Kidney capillary endothelial cell (primary cell): Measurements from ENCODE around the gene DDX41.
A peak's percentile ranks its signal among the peaks of the same experiment; 100 is the strongest.
"Not testable (repeated sequence)": the region's sequence is repeated elsewhere in the genome, so short reads cannot be mapped to it uniquely, and the experiment has no call there.

ENCODE experiments used
- DNase-seq: peaks from one replicate; pipeline ENCODE4 v3.0.0-alpha.2; 2018; ENCODE audit warnings: low spot score

DDX41 gene

DNA sequence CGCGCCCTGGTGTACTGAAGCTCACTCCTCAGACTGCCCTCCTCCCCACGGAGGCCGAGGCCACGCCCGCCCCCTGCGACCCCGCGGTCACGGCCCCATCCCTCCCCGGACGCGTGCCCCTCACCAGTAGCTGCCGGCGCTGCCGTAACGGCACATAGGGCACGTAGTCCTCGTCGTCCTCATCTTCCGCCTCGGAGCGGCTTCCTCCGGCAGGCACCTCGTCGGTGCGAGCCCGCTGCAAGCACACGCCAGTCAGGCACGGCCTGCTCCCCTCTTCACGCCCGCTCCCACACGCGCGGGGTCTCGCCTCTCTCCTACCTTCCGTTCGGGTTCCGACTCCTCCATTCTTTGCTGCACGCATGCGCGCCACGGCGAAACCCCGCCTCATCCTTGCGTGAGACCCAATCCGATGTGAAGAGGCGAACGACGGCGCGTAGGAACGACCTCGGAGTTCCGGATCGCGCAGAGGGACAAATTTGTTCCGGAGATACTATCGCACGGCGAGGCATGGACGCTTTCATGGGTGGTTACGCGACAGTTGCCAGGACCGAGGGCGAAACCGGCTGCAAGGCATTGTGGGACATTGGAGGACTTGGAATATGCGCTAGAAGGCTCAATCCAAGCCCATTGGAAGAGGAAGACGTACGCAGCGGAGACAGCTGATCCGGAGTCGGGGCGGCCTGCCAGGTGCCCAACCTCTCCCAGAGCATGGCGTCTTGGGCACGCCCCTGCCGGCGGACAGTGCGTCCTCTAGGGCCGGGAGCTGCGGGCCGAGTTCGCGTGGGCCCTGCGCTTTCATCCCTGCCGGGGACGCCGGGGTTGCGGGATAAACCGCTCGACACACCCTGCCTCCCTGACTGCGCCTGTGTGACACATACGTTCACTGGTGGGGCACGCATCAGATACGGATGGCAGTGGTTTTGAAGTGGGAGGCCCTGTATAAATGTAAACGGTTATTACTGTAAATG is at the start of gene DDX41:
DDX41 (minus strand) TSS at position 361 of the 968 bp plus-strand sequence; CDS start at position 345, 16 bp downstream.
- DNase-seq, result peak; percentile 98

DNA sequence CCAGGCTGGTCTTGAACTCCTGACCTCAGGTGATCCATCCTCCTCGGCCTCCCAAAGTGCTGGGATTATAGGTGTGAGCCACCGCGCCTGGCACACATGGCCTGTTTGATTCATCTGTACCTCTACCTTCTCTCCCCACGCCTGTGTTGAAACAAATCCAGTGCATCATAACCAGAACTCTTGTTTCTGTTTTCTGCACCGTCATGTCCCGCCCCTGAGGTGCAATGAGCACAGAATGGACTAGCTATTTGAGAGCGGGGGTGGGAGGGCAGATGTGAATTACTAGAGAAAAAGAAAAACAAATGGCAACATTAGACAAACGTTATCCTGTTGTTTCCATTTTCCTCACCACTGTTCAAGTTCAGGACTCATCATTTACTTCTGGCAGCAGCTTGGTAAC is 48.3 kb upstream of the DDX41 start:
- no peak for DNase-seq

DNA sequence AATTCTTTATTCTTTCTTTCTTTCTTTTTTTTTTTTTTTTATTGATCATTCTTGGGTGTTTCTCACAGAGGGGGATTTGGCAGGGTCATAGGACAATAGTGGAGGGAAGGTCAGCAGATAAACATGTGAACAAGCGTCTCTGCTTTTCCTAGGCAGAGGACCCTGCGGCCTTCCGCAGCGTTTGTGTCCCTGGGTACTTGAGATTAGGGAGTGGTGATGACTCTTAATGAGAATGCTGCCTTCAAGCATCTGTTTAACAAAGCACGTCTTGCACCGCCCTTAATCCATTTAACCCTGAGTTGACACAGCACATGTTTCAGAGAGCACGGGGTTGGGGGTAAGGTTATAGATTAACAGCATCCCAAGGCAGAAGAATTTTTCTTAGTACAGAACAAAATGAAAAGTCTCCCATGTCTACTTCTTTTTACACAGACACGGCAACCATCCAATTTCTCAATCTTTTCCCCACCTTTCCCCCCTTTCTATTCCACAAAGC is 42.7 kb upstream of the DDX41 start:
- DNase-seq, result not testable (repeated sequence)

DNA sequence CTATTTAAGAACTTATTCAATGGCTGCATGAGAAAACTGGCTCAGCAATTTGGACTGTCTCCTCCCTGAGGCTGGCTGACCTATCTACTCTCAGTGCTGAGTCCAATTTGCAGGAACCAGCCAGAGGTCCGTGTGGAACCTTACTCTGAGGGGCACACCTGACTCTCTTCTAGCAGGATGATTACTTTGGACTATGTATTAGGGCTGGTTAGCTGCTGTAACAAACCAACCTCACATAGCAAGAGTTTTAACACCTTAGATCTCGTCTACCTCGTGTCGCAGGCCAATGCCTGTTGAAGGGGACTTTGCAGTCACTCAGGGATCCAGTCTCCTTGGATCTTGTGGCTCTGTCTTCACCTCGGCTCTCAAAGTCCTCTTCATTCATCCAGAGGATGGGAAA is 41.0 kb upstream of the DDX41 start:
- DNase-seq, result no peak

DNA sequence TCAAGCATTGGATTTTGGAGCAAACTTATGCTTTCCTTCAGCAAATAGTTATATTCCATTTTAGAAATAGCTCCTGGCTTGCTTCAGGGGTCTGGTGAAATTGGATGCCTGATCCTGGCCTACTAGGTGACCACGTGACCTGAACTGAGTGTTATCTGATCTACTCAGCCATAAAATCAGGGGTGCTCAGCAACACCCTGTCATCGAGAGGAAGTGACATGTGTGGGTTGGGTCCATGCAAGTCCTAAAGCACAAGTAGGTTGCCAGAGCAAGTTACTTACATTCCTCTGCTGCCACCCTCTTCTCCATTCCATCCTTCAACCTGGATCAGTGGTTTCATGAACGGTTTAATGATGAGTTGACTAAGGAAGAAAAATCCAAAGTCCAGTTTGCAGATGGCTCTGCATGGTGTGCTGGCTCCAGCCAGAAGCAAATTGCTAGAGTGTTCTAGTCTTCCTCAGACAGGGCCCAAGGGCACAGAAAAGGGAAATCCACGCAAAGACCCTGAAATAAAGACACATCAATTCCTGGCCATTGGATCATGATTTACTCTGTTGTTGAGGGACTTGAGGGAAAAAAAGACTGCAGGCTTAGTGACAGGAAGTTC is 40.4 kb upstream of the DDX41 start:
- no peak for DNase-seq

DNA sequence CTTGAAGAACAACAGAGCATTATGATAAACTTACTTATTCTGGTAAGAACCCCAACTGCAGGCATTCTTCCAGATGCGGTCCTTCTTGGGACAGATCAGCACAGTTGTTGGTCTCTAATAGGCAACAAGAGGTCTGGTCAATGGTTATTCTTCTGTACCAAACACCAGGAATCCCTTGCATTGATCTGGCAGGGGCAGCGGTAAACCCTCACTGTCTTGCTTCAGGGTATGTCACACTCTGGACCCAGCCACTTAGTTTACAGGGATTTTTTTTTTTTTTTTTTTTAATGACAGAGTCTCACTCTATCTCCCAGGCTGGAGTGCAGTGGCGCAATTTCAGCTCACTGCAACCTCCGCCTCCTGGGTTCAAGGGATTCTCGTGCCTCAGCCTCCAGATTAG is 38.9 kb upstream of the DDX41 start:
- DNase-seq, result no peak

DNA sequence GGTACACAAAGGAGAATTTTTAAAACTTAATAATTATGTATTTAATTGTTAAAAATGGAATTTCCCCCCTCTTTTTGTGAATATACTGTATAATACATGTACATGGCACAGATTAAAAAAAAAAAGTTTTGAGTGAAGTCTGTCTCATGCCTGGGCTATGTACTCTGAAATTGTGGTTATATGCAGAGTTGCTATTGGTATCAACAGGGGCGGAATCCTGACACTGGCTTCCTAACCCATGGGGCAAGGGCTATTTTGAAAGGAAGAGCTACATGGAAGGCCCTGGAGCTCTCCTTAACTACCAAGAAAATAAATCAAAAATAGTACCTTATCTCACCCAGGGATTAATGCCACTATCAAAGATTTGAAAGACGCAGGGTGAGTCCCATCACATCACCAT is 38.5 kb upstream of the DDX41 start:
- no peak for DNase-seq

DNA sequence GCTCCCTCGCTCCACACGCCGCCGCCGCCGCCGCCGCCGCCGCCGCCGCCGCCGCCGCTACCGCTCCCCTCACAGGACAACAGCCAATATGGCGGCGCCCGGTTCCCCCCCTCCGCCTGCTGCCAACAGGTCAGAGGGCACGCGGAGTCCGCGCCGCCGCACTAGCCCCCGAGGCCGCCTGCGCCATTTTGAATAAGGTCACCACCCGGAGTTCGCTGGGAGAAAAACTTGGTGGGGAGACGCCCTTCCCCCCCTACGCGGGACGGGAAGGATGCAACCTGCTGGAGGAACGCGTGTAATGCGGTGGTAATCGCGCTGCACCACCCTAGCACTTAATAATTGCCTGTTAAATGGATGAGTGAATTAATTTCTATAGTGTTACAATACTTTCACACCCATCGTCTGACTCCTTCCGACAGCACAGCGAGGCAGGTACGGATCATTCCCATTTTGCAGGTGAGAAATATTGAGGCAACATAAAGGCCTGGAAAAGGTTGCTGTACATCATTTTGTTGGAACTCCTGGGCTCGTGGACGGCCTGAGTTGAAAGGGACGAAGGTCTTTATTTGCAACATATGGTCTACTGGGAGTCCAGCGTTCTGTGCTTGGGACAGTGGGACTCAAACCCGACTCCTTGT is 37.8 kb upstream of the DDX41 start, which contains the start of gene FAM193B:
FAM193B (minus strand) TSS at position 90 of the 638 bp plus-strand sequence. CDS start 105 bp downstream, outside the sequence.
- peak; percentile 88 for DNase-seq

DNA sequence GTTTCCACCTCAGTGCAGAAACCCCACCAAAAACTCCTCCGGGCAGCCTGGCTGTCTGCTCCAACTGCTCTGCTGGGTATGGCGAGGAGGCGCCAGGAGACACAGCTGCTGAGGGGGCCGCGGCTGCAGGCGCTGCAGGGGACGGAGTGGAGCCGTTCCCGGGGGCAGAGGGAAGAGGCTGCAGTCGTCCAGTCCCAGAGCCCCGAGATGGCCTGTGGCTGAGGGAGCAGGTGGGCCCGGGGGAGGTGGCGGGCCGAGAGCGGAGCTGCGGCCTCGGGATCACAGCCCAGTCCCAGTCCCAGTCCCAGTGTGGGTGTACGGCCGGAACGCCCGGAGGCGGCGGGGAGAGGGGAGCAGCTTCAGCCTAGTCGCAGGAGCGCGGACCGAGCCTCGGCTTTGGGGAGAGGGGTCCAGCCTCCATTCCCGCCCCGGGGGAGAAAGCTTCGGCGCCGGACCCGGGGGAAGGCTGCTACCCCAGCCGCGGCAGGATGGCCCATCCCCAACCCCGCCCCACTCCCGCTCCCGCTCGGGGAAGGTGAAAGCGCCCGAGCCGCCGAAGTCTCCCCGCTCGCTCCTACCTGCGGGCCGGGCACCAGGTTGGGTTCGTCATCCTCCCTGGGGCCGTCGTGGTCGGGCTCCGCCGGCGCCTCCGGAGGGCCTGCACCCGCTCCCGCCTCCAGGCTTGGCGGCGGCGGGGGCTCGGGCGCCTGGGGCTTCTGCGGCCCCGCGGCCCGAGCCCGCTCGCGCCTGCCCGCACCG is 37.1 kb upstream of the DDX41 start:
- peak; percentile 21 for DNase-seq

DNA sequence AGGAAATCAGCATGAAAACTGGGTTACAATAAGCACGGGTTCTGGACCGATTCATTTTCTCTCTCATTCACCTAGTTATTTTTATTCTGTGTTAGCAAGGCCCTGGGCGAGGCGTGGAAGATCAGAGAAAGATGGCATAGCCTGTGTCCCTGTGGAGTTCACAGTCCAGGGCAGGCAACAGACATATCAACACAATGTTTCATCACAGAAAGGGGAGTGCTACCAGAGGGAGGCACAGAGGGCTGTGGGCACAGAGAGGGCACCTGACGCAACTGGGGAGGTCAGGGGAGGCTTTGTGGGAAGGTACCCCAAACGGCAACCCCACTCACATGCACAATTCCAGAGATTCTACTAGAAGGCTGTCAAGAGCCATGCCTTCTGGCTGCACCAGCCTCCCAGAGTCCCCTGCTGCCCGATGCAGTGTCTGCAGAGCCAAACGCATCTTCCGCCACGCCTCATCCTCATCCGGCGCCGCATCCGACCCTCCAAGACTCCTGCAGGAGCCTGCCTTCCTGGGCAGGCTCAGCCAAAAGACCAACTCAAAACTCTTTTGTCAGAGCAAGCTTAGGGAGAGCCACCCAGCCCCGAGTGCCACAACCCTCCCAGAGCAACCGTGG is 36.2 kb upstream of the DDX41 start:
- peak; percentile 48 for DNase-seq

DNA sequence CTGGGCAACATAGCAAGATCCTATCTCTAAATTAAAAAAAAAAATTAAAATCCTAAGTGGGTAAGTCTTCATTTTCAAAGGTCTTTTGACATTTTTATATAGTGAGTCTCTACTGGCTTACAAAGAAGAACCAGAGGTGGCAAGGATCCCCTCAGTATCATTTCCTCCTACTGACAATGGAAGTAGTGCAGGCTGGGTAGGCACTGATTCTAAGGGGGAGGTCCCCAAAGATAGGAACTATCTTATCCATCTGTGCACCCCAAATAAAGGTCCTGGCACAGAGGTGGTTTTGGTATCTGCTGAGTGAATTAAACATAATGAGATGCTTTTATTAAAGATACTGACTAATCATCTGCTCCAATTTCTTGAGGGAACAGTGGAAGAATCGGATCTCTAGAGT is 33.4 kb upstream of the DDX41 start:
- DNase-seq, result no peak

DNA sequence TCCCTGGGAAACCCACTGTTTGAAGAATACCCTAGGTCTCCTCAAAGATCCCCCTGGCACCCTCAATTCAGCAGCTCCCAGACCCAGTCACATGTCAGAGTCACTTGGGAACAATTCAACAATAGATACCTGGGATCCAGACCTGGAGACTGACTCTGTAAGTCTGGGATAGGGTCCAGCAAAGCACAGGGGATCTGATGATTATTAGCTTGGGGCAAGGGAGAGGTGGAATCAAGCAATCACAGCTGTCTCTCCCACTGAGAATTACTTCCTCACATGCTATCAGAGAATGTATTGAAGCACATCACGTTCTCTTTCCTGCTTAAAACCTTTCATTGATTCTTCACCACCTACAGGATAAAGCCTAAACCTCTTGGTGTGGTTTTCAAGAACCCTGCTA is 31.7 kb upstream of the DDX41 start:
- DNase-seq, result no peak

DNA sequence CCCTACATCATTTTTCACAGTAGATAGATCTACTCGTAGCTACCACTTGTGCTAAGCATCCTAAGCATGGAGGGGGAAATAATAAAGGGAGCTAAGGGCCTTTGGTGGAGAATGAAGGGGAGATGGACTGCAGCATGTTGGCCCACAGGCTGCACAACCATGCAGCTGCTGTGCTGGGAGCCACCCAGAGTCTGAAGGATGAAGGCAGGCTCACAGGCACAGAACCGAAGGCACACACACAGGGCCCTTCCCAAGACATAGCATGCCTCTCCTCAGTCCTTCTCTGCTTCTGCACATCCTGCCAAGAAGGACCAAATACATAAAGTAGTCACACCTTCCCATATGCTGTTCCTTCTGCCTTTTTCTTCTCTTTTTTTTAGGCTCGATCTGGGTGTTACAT is 31.0 kb upstream of the DDX41 start:
- DNase-seq, result no peak

DNA sequence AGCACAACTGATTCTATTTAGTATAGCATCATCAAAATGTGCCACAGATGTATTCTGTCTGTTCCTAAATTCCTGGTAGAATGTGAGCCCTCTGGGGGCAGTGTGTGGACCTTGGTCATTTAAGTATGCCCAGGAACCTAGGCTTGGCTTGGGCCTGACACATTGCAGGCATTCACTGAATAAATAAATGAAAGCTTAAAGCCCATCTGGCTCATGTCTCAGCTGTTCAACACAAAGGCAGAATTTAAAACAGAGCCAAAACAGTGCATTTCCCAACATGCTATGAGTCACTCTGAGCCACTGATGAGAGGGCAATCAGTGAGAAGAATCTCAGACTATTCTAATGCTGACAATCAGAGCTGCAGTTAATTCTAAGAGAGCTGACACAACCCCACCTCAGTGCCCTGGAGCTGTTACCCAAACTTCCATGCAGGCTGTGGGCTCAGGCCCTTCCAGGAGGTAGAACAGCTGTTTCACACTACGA is 29.5 kb upstream of the DDX41 start:
- peak; percentile 76 for DNase-seq

DNA sequence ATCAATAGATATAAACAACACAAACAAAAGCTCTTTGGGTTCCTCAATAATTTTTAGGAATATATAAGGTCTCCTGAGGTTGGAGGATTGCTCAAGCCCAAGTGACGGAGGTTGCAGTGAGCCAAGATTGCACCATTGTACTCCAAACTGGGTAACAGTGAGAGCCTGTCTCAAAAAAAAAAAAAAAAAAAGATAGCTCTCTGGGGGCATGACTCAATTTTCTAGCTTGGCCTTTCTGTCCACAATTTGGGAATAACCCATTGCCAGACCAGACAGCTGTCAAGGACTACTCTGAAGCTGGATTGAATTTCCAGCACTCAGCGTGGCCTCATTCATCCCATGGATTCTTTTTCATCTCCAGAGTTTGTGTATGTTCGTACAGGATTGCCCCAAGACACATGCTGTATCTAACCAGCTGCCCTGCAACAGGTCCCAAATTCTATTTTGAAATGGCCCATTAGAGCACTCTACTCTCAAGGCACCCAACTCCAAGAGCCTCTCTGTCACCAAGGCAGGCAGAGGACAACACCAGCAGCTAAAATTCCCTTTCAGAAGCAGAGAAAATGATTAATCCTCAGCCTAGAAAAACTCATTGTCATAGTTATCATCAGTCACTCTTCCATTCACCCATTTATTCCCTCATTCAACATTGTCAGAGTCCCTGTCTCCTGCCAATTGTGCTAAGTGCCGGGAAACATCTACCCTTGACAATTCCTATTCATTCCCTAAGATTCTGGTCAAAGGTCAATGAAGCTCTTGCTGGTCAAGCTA is 28.9 kb upstream of the DDX41 start:
- DNase-seq, result no peak

DNA sequence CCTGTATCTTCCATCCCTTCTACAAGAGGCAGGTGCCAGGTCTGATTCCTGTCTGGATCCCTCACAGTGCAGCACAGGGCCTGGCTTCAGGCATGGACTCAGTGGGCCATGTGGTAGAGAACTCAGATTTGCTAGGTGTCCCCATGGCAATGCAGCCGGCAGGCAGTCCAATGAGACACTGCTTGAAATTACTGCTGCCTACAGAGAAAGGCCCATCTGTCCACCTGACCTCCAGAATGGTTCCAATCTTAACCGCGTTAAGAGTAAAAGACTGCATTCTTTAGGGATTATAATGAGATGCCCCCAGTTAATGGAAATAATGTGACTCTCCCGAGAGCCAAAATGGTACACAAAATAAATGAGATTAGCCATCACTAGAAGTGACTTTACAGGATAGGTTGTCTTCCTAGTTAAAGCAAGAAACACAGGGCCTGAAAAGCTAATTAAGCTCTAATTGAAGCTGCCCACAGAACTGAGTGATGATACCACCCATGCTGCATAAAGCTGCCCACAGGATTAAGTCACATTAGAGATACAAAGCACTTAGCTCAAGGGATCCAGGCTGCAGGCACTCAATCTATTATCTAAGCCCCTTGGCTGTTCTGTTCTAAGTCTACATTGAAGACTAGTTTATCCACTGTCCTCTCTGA is 26.2 kb upstream of the DDX41 start:
- DNase-seq, result no peak

DNA sequence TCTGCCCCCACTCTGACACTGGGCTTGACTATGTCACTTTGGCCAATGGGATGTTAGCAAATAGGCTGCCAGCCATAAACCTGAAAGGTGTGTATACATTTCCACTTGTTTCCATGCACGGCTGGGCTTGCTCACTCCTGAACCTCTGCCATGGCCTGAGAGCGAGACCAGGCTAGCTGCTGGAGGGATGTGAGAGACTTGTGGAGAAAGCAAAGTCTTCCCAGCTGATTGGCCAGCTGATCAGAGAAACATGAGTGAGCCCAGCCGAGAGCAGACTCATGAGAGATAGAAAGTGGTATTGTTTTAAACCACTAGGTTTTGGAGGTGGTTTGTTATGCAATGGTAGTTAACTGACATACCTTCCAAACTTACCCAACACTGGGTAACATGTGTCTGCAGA is 23.7 kb upstream of the DDX41 start:
- DNase-seq, result no peak

DNA sequence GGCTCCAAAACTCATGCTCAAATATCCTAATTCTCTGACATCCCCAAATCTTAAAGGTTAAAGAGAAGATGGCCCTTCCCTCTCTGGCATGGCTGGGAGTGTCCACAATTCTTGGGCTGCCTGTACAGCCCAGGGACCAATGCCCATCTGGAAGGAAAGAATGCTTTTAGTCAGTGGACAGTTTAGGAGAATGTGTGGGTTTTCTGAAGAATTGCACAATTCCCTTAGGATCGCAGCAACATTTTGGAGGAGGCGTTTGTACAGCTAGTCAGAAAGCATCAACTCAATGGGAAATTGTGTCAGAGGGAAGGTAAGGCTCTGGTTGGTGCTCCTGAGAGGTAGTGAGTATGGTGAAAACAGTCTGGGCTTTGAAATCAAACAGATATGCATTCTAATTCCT is 22.6 kb upstream of the DDX41 start:
- no peak for DNase-seq

DNA sequence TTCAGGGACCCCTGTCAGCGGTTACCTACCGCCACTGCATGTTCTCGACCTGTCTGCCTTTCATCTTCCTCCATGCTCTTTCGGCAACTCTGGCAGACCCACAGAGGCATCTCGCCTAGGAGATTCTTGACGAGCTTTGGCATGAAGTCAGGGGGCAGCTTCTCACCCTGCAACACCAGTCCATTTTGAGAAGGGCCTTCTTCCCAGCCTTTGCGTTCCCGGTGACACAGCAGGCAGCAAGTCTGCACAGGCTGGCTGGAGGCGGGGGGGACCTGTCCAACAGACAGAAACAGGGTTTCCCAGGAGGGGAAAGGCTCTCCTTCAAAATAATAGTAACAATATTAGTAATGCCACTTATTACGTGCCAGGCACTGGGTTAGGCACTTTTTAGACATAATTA is 22.1 kb upstream of the DDX41 start:
- DNase-seq, result no peak
